Skeletal muscle tissue (tissue), 4 donors: ENCODE measurements around the gene NR0B2. TPM values are rescaled to one million over a fixed set of nuclear protein-coding genes. Genes with fewer than 3 reads are reported as not detected.

ENCODE experiments used
- H3K27ac ChIP-seq: one replicate; pipeline ENCODE4 v1.7.0; 2013; ENCODE audit warnings: mild to moderate bottlenecking, low read depth, low read length, inconsistent platforms
- H3K27me3 ChIP-seq, 3 donors: one replicate each; pipeline ENCODE4 v1.7.0; 2013; ENCODE audit warnings: low read length in 3 of 3; ENCODE audit not compliant: control insufficient read depth in 3 of 3, insufficient read depth in 3 of 3
- H3K36me3 ChIP-seq, 3 donors: one replicate each; pipeline ENCODE4 v1.7.0; 2013; ENCODE audit warnings: low read length in 3 of 3; ENCODE audit not compliant: control insufficient read depth in 3 of 3, insufficient read depth in 3 of 3
- H3K4me1 ChIP-seq, 3 donors: one replicate each; pipeline ENCODE4 v1.7.0; 2013; ENCODE audit warnings: low read length in 3 of 3, mild to moderate bottlenecking in 3 of 3; ENCODE audit not compliant: control insufficient read depth in 3 of 3, insufficient read depth in 3 of 3
- H3K4me3 ChIP-seq, 3 donors: one replicate each; pipeline ENCODE4 v1.7.0; 2013; ENCODE audit warnings: low read length in 3 of 3
- H3K9ac ChIP-seq, 3 donors: one replicate each; pipeline ENCODE4 v1.7.0; 2013; ENCODE audit warnings: low read length in 3 of 3, mild to moderate bottlenecking in 3 of 3, moderate library complexity in 2 of 3, low read depth in 1 of 3
- H3K9me3 ChIP-seq, 3 donors: one replicate each; pipeline ENCODE4 v1.7.0; 2013; ENCODE audit warnings: low read length in 3 of 3; ENCODE audit not compliant: control insufficient read depth in 3 of 3
- total RNA-seq: library from RNA; depleted of rRNA; stranded (reverse); fragments of >200 nt; gene quantifications from one replicate; pipeline ENCODE4 v1.2.3, GENCODE V29; 2014
- donor health status: Osteomylitis.

NR0B2 gene
- not detected for total RNA-seq

GRCh38 chr1:26913754-26914619 is at the start of gene NR0B2:
NR0B2 (minus strand) TSS chr1:26913975; CDS start chr1:26913940, 35 bp downstream.
- Histone ChIP-seq H3K4me1 (peaks cover 5 to 9% (median 6%) of the 10 kb centered on the region in 3 donors), H3K27me3 (no peaks in the 10 kb centered on the region), H3K36me3 (peaks cover 0 to 2% (median 0%) of the 10 kb centered on the region in 3 donors), H3K9me3 (no peaks in the 10 kb centered on the region), H3K27ac (peak within 1 kb of the TSS; percentile 82), H3K9ac (peak within 1 kb of the TSS in 2 of 3 donors; percentile 74 to 77), H3K4me3 (peak within 1 kb of the TSS; percentile 30 to 56 (median 45))

GRCh38 chr1:26961826-26962225 is 48.1 kb upstream of the NR0B2 start:
- Histone ChIP-seq H3K4me3 (no peak overlapping the region), H3K9ac (no peak overlapping the region), H3K36me3 (no peaks in the 10 kb centered on the region), H3K4me1 (peaks cover 0 to 9% (median 3%) of the 10 kb centered on the region in 3 donors), H3K9me3 (no peaks in the 10 kb centered on the region), H3K27ac (no peak overlapping the region), H3K27me3 (peaks cover 44 to 53% (median 44%) of the 10 kb centered on the region in 3 donors)

- Histone ChIP-seq H3K27me3 (peaks cover 39 to 46% (median 39%) of the 10 kb centered on the region in 3 donors), H3K36me3 (no peaks in the 10 kb centered on the region), H3K9ac (no peak overlapping the region), H3K4me3 (no peak overlapping the region), H3K4me1 (peaks cover 0 to 9% (median 3%) of the 10 kb centered on the region in 3 donors), H3K27ac (no peak overlapping the region), H3K9me3 (peaks cover 0 to 5% (median 3%) of the 10 kb centered on the region in 3 donors)
Observed at GRCh38 chr1:26960625-26960966, 46.8 kb upstream of the NR0B2 start.

GRCh38 chr1:26959722-26960624 is 46.2 kb upstream of the NR0B2 start, which contains the start of gene KDF1:
KDF1 (minus strand) TSS chr1:26960468; CDS start chr1:26952380, 8,088 bp downstream.
- Histone ChIP-seq H3K4me3 (no peak within 1 kb of the TSS), H3K27me3 (peaks cover 39 to 46% (median 39%) of the 10 kb centered on the region in 3 donors), H3K4me1 (peaks cover 0 to 9% (median 3%) of the 10 kb centered on the region in 3 donors), H3K27ac (no peak within 1 kb of the TSS), H3K36me3 (no peaks in the 10 kb centered on the region), H3K9me3 (peaks cover 0 to 5% (median 3%) of the 10 kb centered on the region in 3 donors), H3K9ac (no peak within 1 kb of the TSS)

- Histone ChIP-seq H3K4me3 (no peak overlapping the region), H3K36me3 (no peaks in the 10 kb centered on the region), H3K9me3 (peaks cover 0 to 5% (median 3%) of the 10 kb centered on the region in 3 donors), H3K4me1 (peaks cover 0 to 9% (median 3%) of the 10 kb centered on the region in 3 donors), H3K27me3 (peaks cover 39 to 44% (median 39%) of the 10 kb centered on the region in 3 donors), H3K9ac (no peak overlapping the region), H3K27ac (no peak overlapping the region)
Observed at GRCh38 chr1:26959270-26959669, 45.5 kb upstream of the NR0B2 start.

GRCh38 chr1:26957306-26957705 is 43.5 kb upstream of the NR0B2 start:
- Histone ChIP-seq H3K9me3 (peaks cover 0 to 5% (median 3%) of the 10 kb centered on the region in 3 donors), H3K27me3 (peaks cover 39 to 42% (median 39%) of the 10 kb centered on the region in 3 donors), H3K27ac (no peak overlapping the region), H3K4me3 (no peak overlapping the region), H3K9ac (no peak overlapping the region), H3K36me3 (no peaks in the 10 kb centered on the region), H3K4me1 (peaks cover 0 to 9% (median 0%) of the 10 kb centered on the region in 3 donors)

GRCh38 chr1:26956321-26956720 is 42.5 kb upstream of the NR0B2 start:
- Histone ChIP-seq H3K9ac (no peak overlapping the region), H3K4me3 (no peak overlapping the region), H3K36me3 (no peaks in the 10 kb centered on the region), H3K27me3 (peaks cover 34 to 41% (median 35%) of the 10 kb centered on the region in 3 donors), H3K9me3 (peaks cover 0 to 5% (median 3%) of the 10 kb centered on the region in 3 donors), H3K27ac (no peak overlapping the region), H3K4me1 (peaks cover 0 to 9% (median 0%) of the 10 kb centered on the region in 3 donors)

GRCh38 chr1:26953374-26953773 is 39.6 kb upstream of the NR0B2 start:
- H3K4me3 ChIP-seq = no peak overlapping the region
- H3K36me3 ChIP-seq = no peaks in the 10 kb centered on the region
- H3K27ac ChIP-seq = no peak overlapping the region
- H3K27me3 ChIP-seq = peaks cover 6 to 15% (median 7%) of the 10 kb centered on the region in 3 donors
- H3K9ac ChIP-seq = no peak overlapping the region
- peaks cover 5 to 12% (median 8%) of the 10 kb centered on the region in 3 donors for H3K4me1 ChIP-seq
- H3K9me3 ChIP-seq = peaks cover 0 to 5% (median 3%) of the 10 kb centered on the region in 3 donors

GRCh38 chr1:26951821-26952497 is 38.2 kb upstream of the NR0B2 start:
- Histone ChIP-seq H3K9me3 (peaks cover 0 to 5% (median 3%) of the 10 kb centered on the region in 3 donors), H3K9ac (no peak overlapping the region), H3K27ac (no peak overlapping the region), H3K4me1 (peaks cover 5 to 12% (median 8%) of the 10 kb centered on the region in 3 donors), H3K27me3 (peaks cover under 1 to 8% (median under 1%) of the 10 kb centered on the region in 3 donors), H3K36me3 (peaks cover 0 to 2% (median 2%) of the 10 kb centered on the region in 3 donors), H3K4me3 (no peak overlapping the region)
